IPS DF 4.7 (cell line): Measurements from ENCODE around the gene SLC39A11.

ENCODE experiments used
- DNase-seq: peaks from one replicate; pipeline ENCODE4 v3.0.0-alpha.2; 2013; ENCODE audit warnings: low spot score; ENCODE audit errors: extremely low read depth

Gene SLC39A11

DNA sequence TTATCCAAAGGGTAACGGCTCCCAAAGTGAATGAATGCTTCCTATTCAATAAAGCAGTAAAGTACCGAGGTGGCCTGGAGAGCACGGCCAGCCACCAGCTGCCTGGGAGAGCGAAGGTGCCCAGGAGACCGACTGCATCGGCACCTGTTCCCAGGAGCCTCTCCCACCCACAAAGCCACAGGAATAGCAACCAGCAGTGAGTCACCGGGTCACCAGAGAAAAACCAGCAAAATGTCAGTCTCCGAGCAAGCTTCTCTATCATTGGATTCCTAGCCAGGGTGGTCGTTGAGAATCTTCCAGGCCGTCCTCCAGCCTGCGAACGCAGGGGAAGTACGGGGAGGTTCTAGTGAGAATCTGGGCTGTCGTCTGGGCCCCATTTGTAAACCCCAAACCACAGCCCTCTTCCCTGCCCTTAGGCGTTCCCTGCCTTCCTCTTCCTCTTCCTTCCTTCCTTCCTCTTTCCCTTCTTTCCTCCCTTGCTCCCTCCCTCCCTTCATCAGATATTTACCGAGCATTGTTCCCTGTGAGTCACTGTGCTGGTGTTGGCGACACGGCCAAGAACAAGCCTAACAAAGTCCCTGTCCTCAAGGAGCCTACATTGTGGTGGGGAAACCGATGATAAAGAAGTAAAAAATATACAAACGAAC lies 114.6 kb downstream of the SLC39A11 start:
- no peak for DNase-seq

DNA sequence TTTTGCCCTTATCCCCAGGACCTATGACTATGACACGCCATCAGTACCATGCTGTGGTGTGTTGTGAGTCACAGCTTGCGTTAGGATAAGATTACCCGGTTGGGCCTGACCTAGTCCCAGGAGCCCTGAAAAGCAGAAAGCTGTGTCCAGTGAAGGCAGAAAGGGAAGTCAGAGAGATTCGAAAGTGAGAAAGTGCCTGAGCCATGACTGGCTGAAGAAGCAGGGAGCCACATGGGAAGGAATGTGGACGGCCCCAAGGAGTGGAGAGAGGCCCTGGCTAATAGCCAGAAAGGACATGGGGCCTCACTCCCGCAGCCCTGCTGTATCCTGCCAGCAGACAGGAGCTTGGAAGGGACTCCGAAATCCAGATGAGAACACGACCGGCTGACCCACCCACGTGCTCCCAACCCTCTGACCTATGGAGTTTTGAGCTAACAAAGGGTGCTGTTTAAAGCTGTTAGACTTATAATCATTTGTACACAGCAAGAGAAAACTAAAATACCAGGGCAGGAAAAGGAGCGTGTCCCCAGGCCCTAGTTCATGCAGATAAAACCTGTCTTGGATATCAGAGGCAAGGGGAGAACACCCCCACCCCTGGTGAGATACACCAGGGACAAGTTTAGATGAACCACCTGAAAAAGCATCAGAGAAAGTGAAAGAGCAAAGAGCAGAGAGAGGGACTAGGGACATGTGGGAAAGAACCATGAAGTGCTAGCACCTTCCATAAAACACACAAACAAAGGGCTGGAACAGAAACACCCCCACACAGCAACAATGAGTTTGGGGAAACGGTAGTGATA lies 115.3 kb downstream of the SLC39A11 start:
- no peak for DNase-seq

DNA sequence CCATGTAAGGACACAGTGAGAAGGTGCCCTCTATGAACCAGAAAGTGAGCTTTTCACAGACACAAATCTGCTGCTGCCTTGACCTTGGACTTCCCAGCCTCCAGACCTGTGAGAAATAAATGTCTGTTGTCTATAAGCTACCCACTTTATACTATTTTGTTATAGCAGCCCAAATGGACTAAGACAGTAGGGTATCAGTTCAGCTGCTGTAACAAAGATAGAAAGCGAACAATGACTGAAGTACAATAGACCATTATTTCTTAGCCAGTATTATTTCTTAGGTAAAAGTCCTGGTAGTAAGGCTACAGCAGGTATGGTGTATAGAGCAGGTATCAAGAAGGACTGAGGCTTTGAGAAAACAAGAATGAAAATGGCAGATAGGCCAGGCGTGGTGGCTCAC lies 117.0 kb downstream of the SLC39A11 start:
- DNase-seq, result no peak

DNA sequence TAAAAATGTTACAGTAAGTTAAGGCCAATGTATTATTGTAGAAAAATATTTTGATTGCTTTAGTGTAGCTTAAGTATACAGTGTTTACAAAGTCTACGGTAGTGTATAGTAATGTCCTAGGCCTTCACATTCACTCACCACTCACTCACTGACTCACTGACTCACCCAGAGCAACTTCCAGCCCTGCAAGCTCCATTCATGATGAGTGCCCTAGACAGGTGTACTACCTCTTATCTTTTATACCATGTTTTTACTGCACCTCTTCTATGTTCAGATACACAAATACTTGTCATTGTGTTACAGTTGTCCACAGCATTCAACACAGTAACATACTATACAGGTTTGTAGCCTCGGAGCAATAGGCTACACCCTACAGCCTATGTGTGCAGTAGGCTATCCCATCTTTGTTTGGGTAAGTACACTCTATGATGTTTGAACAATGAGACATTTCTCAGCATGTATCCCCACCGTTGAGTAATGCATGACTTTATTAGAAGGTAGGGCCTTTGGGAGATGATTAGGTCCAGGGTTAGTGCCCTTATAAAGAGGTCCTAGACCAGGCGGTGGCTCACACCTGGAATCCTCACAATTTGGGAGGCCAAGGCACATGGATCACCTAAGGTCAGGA lies 117.8 kb downstream of the SLC39A11 start:
- DNase-seq, result no peak

DNA sequence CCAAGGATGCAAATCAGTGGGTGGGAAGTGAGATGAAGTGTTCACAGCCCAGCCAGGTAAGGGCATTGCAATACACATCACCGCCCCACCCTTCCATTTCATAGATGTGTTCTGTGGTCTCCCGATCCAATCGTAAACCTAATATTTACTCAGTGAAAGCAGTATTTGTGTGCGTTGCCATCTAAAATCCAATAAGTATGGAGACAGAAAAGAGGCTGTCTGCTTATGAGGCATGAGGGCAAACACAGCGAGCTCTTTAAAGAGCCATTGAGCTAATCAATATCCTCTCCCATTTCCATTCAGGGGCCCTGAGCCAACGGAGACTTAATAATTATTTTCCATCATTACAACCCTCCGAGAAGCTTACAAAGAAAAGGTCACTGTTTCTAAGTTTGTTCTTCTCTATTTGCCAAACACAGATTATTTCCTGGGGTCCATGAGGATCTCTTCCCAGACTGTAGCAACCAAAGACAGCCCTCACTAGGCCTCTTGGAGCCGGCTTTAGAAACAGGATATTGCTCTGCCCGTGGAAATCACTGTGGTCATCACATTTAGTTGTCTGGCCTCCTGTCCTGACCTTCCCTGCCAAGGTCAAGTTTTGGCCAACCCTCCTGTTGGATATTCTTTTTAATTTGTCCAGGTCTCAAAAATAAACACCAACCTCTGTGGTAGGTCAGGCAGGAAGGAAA lies 120.1 kb downstream of the SLC39A11 start:
- DNase-seq, result no peak

DNA sequence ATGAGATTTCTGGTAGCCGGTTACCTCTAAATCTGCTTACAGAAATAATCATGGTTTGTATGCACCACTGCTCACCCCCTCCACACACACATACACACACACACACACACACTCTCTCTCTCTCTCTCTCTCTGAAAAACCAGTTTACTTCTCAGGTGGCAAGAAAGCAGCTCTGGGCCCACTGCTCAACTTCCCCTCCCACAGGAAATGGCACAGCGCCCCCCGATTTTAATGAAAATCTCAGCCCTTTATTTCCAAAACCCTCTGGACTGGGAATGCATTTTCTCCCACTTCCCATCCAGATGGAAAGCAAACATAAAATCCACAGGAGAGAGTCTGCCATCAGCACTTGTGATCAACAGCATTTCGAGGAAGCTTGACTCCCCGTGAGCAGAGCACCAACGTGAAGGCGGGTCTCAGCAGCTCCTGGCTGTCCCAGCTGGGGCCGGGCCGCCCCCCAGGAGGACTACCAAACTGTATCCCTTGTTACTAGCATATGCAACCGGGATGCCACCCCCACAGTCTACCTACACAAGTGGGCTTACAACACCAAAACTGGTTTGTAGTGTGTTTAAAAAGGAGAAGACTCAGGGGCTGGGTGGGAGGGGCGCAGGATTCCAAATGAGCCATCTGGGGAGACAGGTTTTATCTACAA lies 121.1 kb downstream of the SLC39A11 start:
- DNase-seq, result no peak

DNA sequence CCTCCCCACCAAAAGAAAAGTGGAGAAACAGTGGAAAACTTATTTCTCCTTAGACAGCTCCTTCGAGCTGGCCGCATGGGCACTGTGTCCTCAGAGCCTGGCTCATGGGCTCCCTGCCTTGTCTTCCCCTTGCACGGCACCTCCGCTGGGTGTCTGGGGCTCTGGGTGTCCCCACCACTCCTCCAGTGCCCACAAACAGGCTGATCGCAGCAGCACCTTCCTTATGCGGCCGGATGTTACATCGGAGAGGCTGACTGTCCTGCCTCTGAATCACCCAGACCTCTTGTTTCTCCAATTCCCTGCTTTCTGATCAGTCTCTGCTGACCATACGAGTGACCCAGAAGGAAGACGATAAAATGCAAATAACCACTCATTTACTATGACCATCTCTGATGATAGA lies 121.7 kb downstream of the SLC39A11 start:
- DNase-seq, result no peak

DNA sequence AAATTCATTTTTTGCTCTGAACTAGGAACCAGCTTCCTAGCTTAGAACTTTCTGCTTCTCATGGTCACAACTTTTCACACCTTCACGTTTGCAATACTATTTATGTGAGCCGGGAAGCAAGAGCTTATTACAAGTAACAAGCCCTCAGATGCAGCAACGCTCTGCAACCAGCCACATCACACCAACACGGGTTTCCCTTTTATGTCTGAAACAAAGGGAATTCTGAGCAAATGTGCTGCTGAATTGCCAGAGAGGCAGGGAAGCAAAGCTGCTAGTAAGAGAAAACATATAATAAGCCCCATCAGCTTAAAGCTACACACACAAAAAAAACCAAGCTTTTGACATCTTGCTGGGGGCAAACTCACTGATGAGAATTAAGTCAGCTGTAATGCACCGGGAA lies 122.2 kb downstream of the SLC39A11 start:
- no peak for DNase-seq

DNA sequence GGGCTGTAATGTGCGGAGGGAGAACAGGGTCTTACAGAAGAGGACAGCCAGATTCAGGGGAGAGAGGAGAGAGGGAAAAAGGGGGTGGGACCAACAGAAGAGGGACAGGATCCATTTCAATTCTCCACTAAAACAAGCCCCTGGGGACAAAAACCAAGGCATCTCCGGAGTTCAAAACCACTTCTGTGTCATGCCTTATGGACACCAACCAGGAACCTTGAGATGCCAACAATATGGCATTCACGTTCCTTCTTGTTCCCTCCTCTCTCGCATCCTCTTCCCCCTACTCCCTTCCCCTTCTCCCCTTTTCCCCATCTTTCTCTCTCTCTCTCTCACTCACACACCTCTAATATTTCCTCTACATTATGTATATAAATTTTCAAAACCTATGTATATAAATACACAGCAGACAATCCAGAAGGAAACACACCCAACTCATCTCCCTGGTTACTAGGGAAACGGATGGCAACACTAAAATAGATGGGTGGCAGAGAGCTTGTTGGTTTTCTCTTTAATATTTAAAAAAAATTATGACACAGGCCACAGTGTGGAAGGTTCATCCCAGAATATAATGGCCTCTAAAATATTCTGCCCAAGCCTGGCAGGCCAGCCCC lies 123.1 kb downstream of the SLC39A11 start:
- no peak for DNase-seq

DNA sequence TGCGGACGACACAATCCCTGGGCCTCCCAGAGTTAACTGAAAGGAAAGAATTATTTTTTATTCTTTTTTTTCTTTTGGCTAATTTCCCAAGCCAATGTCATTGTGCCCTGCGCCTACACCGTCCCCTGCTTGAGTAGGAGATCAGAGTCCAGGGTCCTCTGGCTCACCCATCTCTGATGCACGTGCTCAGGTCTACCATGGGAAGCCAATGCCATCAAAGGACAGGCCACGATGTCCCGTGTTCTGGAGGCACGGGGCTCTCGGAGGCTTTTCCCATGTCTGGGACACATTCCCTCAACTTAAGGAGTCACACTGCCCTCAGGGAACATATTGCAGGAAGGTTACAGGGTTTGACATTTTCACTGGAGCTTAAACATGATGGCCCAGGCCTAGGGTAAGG lies 123.7 kb downstream of the SLC39A11 start:
- DNase-seq, result no peak

DNA sequence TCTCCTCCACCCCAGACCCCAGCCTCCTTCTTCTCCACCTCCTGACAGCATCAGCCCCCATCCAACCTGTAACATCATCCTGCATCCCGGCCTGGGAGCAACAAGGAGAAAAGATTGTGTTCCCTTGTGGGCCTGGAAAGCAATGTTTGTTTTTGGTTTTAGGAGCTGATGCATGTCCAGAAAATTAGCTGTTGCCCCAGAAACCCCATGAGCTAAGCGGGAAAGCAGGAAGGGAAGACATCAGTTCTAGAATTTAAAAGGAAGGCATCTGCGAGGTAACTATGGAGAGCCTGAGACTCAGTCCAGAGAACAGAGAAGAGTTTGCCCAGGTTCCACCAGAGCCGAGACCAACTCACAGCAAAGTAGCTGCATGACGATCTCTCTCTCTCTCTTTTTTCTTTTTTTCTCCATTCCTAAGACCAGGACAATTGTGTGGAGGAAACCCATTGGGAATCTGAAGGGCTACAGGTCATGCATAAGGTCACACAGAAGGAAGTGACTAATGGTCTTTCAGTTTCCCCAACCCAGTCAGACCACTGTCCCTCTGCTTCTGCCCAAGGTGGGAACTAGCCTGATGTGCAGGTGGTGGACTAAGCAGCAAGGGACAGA lies 124.4 kb downstream of the SLC39A11 start:
- no peak for DNase-seq

DNA sequence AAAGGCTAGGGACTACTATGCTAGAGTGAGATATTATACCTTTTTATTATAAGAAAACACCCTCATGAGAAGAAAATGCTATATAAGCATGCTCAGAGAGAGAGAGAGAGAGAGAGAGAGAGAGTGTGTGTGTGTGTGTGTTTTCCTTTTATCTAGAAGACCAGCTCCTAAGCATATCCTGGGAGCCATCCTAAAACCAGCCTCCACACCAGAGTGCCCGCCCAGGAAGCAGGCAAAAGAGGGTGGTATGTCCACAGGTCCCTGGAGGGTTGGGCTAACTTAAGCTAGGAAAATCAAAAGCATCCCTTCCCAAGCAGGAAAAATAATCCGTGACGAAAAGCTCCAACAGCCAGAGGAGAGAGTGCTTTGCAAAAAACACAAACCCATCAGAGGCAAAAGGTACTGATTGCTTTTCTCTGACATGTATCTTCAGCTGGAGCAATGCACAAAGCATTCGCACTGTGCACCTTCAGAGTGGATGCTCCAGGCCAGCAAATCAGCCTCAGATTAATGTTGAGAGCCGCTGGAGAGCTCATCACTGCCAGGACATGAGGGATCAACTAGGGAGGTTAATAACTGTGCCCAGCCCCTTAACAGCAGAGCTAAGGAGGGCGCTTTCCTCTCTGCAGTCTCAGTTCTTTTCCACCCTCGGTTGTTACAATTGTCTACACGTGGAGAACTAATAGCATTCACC lies 125.1 kb downstream of the SLC39A11 start:
- DNase-seq, result no peak

DNA sequence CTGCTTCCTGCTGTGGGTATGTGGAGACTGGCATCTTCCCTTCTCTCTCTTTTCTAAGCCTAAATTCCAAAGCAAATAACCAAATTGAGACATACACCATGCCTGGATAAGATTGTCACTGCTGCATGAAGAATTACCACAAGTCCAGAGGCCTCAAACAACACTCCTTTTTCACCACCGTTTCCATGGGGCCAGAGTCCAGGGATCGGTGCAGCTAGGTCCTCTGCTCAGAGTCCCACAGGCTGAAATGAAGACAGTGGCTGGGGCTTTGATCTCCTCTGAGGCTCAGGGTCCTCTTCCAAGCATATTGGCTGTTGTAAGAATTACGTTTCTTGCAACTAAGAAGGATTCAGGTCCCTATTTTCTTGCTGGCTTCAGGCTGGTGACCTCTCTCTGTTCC lies 130.4 kb downstream of the SLC39A11 start:
- DNase-seq, result no peak

DNA sequence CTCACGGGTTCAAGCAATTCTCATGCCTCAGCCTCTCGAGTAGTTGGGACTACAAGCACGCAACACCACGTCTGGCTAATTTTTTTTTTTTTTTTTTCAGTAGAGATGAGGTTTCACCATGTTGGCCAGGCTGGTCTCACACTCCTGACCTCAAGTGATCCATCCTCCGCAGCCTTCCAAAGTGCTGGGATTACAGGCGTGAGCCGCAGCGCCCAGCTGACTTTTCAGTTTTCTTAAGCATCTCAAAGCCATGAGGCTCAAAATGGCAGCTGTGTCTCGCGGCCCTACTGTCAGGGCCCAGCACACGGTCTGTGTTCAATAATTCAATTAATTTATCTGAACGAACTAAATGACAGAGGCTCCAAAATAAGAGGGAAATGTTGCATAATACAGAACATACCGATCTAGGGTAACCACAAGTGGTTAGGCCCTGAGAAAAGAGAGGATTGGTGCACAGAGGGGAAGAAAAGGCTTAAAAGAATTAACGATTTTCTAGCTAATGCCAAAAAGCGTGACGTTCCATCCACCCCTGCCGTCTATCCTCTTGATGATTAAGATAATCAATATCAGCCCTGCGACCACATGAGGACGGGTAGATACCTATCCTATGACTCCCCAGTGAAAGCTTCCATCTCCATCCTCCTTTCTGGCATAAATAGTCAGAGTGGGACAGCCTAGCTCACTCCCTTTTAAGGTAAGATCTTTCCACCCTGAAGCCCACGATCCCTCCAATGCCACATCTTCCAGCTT lies 136.9 kb downstream of the SLC39A11 start:
- no peak for DNase-seq

DNA sequence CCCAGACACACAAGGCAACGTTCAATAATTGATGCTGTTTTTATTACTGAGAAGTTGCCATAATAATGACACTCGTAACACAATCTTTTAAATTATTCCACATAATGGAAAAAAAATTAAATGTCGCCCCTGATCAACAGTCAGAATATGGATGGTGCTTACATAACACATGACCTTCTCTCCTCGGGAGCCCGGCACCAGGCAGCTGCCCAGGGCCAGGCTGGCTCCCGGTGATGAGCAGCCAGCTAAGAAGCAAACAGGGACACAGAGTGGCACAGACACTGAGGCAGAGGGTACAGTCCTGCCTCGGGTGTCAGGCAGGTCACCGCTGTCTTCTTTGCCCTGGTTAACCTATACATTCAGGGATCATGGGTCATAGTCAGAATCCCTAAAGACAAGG lies 137.9 kb downstream of the SLC39A11 start:
- no peak for DNase-seq

DNA sequence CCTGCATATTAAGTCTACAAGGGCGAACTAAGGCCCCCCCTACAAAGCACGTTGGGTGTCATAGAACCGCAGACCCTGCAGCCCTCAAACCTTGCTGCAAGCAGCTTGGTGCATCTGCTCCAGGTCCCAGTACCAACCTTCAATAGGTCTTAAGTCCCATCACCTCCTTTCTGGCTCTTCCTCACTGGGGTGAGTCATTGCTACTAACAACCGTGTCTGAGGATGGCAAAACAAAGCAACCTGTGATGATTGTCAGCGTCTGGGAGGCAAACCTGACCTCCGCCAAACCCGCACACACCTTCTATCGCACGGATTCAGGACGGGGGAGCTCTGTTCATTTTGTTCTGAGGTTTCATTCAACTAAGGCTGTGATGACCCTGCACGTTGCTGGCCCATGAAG lies 138.9 kb downstream of the SLC39A11 start:
- DNase-seq, result no peak

DNA sequence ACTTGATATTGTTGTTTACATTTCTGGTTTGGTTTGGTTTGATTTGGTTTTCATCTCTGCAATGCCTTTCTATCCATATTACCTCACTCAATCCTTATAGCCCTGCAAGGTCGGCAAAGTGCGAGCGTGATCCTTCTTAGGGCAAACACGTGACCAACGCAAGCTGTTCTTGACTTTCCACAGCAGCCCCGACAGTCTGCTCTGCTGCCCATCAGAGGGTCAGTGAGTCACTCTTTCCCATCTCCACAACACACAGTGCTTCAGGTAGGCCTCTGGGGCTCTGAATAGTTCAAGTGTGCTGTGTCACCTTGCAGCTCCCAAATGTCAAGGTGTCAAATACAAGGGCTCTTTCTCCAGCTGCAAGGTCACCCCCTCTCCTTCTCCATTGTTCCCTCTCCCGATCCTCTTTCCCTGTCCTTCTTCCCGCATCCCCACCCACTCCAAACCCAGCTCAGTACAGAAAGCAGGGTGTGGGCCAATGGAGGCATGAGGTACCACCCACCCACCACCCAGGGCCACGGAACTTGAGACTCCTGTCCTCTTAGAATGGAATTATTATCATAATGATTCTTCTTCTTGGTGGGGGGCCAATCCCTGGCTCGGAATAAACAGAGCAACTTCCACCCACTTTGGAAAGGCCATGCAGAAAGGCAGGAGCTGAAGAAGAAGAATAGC lies 139.7 kb downstream of the SLC39A11 start:
- DNase-seq, result no peak

DNA sequence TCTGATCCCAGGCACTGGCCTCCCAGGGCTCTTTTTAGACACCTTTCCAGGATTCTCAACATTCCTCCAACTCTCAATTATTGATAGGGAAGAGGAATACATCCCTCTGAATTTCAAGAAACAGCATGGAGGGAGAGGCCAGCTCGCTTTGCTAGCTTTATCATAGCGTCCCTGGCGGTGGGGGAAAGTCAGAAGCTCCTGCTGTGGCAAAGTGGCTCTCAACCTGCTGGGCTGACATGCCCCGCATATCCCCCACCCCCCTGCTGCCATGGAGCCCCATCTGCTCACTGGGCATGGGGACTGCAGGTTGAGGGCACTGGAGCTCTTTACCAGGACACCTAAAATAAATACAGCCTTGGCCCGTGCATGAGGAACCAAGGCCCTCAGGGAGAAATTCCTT lies 140.3 kb downstream of the SLC39A11 start:
- DNase-seq, result no peak
